HuH-7.5 (cell line): Measurements from ENCODE around the gene CPEB2.

ENCODE experiments used
- DNase-seq: peaks from one replicate; pipeline ENCODE4 v3.0.0; 2011; ENCODE audit warnings: low spot score

Gene CPEB2

DNA sequence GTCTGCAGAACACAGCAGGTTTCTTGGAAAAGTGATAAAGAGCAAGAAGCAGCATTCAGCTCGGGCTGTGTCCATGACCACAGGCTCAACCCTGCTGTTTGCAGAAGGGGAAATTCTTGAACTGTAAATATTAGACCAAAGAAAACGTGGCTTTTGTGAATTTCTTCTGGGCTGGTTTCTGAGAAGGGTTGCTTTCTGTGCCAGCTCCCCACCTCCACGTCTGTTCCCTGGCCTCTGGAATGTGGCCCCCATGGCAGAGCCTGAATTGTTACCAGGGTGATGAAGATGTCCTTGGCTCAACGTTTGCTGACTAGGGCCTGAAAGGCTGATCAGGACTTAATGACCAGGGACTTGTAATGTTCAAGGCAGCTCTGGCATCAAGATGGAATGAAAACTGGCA, 116.0 kb downstream of the CPEB2 start:
- DNase-seq = no peak
